Measurements from ENCODE around the gene AKAP7. TPM values are rescaled to one million over a fixed set of nuclear protein-coding genes. Genes with fewer than 3 reads are reported as not detected.

AKAP7 gene
- total and polyA plus RNA-seq, 2 donors (not counting 3 experiments of a cell fraction or from before 2014, with no cell fraction given) = 0.76 to 3.3 TPM

- Histone ChIP-seq H3K27me3 (ENCODE audit: control insufficient read depth in 2 of 2, insufficient read depth in 2 of 2, low read length in 2 of 2) (no peaks in the 10 kb centered on the region), H3K79me2 (ENCODE audit: control insufficient read depth, insufficient read depth, low read length) (no peaks in the 10 kb centered on the region), H3K4me1 (ENCODE audit: control insufficient read depth, extremely low read depth, insufficient read depth, low read length) (no peaks in the 10 kb centered on the region), H3K4me2 (ENCODE audit: insufficient read depth, low read length) (no peak overlapping the region), H3K9me3 (replicated peaks; ENCODE audit: control insufficient read depth, insufficient read depth, low read length) (no peaks in the 10 kb centered on the region), H3K27ac (ENCODE audit: insufficient read depth, low read depth, low read length) (no peak overlapping the region), H3K36me3 (ENCODE audit: control insufficient read depth in 2 of 2, extremely low read depth in 1 of 2, insufficient read depth in 2 of 2, low read length in 2 of 2) (no peaks in the 10 kb centered on the region), H4K20me1 (replicated peaks; ENCODE audit: control insufficient read depth, extremely low read depth, insufficient read depth, low read length) (no peaks in the 10 kb centered on the region), H3K4me3 (replicated peaks in 1 of 3; ENCODE audit: insufficient read depth in 1 of 3, low read depth in 1 of 3, low read length in 3 of 3) (no peak overlapping the region), H3K9me1 (replicated peaks; ENCODE audit: control insufficient read depth, extremely low read depth, insufficient read depth, low read length) (no peaks in the 10 kb centered on the region), H2AFZ (ENCODE audit: low read depth, low read length) (no peak overlapping the region), H3K9ac (replicated peaks; ENCODE audit: extremely low read depth, insufficient read depth, low read length) (no peak overlapping the region)
- TF ChIP-seq FOS (IDR thresholded peaks at IDR 0.05; ENCODE audit: borderline replicate concordance, insufficient read depth, low read length) = no peak
- TF ChIP-seq JUN (IDR thresholded peaks at IDR 0.05; ENCODE audit: borderline replicate concordance, insufficient read depth, insufficient read length, low read depth) = no peak
- TF ChIP-seq EZH2 (IDR thresholded peaks at IDR 0.05; ENCODE audit: borderline replicate concordance, low read depth, low read length, severe bottlenecking) = no peak
- TF ChIP-seq GATA2 (IDR thresholded peaks at IDR 0.05; ENCODE audit: insufficient read depth, insufficient read length, low read depth, low read length) = no peak
- no peak for TF ChIP-seq MYC (IDR thresholded peaks at IDR 0.05; ENCODE audit: low read depth, low read length)
- no peak for TF ChIP-seq POLR2AphosphoS5 (IDR thresholded peaks at IDR 0.05; ENCODE audit: insufficient read depth, low read depth, low read length)
- no peak for TF ChIP-seq MAX (IDR thresholded peaks at IDR 0.05; ENCODE audit: insufficient read depth, insufficient read length)
- TF ChIP-seq, protein P1, sequence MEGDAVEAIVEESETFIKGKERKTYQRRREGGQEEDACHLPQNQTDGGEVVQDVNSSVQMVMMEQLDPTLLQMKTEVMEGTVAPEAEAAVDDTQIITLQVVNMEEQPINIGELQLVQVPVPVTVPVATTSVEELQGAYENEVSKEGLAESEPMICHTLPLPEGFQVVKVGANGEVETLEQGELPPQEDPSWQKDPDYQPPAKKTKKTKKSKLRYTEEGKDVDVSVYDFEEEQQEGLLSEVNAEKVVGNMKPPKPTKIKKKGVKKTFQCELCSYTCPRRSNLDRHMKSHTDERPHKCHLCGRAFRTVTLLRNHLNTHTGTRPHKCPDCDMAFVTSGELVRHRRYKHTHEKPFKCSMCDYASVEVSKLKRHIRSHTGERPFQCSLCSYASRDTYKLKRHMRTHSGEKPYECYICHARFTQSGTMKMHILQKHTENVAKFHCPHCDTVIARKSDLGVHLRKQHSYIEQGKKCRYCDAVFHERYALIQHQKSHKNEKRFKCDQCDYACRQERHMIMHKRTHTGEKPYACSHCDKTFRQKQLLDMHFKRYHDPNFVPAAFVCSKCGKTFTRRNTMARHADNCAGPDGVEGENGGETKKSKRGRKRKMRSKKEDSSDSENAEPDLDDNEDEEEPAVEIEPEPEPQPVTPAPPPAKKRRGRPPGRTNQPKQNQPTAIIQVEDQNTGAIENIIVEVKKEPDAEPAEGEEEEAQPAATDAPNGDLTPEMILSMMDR (IDR thresholded peaks at IDR 0.05; ENCODE audit: extremely low read depth in 1 of 2, insufficient read depth in 1 of 2, low read depth in 1 of 2, low read length in 2 of 2) = no peak
- TF ChIP-seq POLR2A (IDR thresholded peaks at IDR 0.05; ENCODE audit: low read depth, low read length) = no peak
- POLR2A ChIA-PET = no interaction called here
- no TSS peak for BruUV-seq (replicated peaks)
- intact Hi-C loops (cut with micrococcal nuclease) (no loop called here), dilution Hi-C loops (cut with MboI; ENCODE audit: extremely low pct_ligation_motif_present, low sequenced_read_pairs) (no loop called here)
- no peak for DNase-seq (ENCODE audit: low read depth, low spot score)
- FAIRE-seq = no peak
- CTCF ChIA-PET = interaction anchor here (2.0 kb wide), 1 partner anchor 237 kb away, joined by 9 read pairs; no protein-coding TSS in a partner anchor
These were observed 12.8 kb upstream of the AKAP7 start for GRCh38 chr6:131122516-131122915.
